ENCODE measurements around the gene EMP1. TPM values are rescaled to one million over a fixed set of nuclear protein-coding genes. Genes with fewer than 3 reads are reported as not detected.

The EMP1 gene
- total RNA-seq, 3 donors from 2014 or later = 207 to 759 (median 444) TPM

DNA sequence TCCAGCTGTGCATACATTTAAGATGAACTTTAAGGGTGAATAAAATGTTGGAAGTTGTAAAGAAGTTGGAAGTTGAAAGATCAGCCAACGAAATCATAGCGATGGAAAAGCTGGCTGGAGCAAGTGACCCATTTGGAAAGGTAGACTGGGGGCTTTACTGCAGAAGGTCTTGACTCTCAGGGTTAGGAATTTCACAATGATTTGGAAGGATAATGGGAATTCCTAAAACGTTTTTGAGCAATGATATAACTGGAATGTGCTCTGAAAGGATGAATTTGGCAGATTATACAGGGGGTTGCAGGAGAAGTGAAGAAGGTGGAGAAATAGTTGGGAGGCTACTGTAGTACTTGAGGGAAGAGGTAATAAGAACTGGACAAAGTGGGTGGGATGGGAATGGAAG, 27.4 kb downstream of the EMP1 start:
- H3K27me3 ChIP-seq = no peaks in the 10 kb centered on the region
- peak in 1 of 3 donors; percentile 27 for TF ChIP-seq POLR2AphosphoS5 (IDR thresholded peaks at IDR 0.05)
- TF ChIP-seq, protein P1, sequence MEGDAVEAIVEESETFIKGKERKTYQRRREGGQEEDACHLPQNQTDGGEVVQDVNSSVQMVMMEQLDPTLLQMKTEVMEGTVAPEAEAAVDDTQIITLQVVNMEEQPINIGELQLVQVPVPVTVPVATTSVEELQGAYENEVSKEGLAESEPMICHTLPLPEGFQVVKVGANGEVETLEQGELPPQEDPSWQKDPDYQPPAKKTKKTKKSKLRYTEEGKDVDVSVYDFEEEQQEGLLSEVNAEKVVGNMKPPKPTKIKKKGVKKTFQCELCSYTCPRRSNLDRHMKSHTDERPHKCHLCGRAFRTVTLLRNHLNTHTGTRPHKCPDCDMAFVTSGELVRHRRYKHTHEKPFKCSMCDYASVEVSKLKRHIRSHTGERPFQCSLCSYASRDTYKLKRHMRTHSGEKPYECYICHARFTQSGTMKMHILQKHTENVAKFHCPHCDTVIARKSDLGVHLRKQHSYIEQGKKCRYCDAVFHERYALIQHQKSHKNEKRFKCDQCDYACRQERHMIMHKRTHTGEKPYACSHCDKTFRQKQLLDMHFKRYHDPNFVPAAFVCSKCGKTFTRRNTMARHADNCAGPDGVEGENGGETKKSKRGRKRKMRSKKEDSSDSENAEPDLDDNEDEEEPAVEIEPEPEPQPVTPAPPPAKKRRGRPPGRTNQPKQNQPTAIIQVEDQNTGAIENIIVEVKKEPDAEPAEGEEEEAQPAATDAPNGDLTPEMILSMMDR (IDR thresholded peaks at IDR 0.05) = no peak
- intact Hi-C loops (cut with DNase I; ENCODE audit: low total_unique reads) = no loop called here
- H3K4me3 ChIP-seq = no peak overlapping the region
- no peaks in the 10 kb centered on the region for H3K4me1 ChIP-seq
- H3K27ac ChIP-seq = no peak overlapping the region
- DNase-seq (ENCODE audit: low spot score in 2 of 2) = no peak
- no peaks in the 10 kb centered on the region for H3K36me3 ChIP-seq
- H3K9me3 ChIP-seq = no peaks in the 10 kb centered on the region

DNA sequence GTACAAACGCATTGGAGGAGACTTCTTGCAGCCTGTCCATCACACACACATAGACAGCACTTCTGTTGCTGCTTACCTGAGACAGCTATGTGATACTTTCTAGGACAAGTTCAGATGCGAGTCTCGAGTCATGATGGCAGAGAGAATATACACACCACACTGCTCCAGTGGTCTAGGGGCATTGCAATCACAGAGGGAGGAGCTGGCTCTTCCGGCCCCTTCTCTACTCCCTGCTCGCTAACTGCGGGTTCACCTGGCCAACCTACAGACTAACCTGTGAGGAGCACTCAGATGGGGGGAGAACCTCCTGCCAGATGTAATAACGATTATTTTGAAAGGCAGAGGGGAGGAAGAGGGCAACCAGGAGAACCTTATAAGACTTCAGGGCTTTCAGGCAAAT, 30.7 kb downstream of the EMP1 start:
- no peaks in the 10 kb centered on the region for H3K27me3 ChIP-seq
- no peaks in the 10 kb centered on the region for H3K4me1 ChIP-seq
- no peaks in the 10 kb centered on the region for H3K36me3 ChIP-seq
- no peak overlapping the region for H3K27ac ChIP-seq
- intact Hi-C loops (cut with DNase I; ENCODE audit: low total_unique reads) = loop anchor here (5.0 kb wide), 1 partner anchor 310 kb away; no protein-coding TSS in a partner anchor
- TF ChIP-seq, protein P1 (IDR thresholded peaks at IDR 0.05) = no peak
- TF ChIP-seq POLR2AphosphoS5 (IDR thresholded peaks at IDR 0.05) = no peak
- TF ChIP-seq POLR2A (IDR thresholded peaks at IDR 0.05) = no peak
- DNase-seq (ENCODE audit: low spot score in 2 of 2) = no peak
- H3K4me3 ChIP-seq = no peak overlapping the region
- H3K9me3 ChIP-seq = no peaks in the 10 kb centered on the region

- H3K36me3 ChIP-seq = no peaks in the 10 kb centered on the region
- no peak for DNase-seq (ENCODE audit: low spot score in 2 of 2)
- TF ChIP-seq POLR2AphosphoS5 (IDR thresholded peaks at IDR 0.05) (no peak), POLR2A (IDR thresholded peaks at IDR 0.05) (no peak)
- TF ChIP-seq, protein P1 (IDR thresholded peaks at IDR 0.05) = no peak
- intact Hi-C loops (cut with DNase I; ENCODE audit: low total_unique reads) = loop anchor here (5.0 kb wide), 1 partner anchor 311 kb away; no protein-coding TSS in a partner anchor
- no peak overlapping the region for H3K27ac ChIP-seq
- no peaks in the 10 kb centered on the region for H3K9me3 ChIP-seq
- no peaks in the 10 kb centered on the region for H3K4me1 ChIP-seq
- H3K27me3 ChIP-seq = no peaks in the 10 kb centered on the region
- H3K4me3 ChIP-seq = no peak overlapping the region
These were observed 32.1 kb downstream of the EMP1 start for GRCh38 chr12:13228579-13228978.

DNA sequence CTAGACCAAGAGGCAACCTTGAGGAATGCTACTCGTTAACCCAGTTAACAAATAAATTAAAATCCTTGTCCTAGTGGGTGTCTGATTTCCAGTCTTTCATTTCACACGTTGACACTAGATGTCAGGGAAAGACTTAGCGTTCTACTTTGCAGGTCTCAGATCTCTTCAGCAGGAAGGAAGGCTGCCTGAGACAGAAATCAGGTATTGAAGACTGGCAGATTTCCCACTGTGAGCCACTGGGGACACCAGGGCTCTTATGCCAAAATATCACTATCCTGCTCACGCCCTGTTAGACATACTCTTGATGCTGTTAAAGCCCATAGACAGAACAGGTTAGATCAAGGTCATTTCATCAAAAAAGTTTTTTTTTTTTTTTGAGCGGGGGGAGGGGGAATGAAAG, 33.0 kb downstream of the EMP1 start:
- no peaks in the 10 kb centered on the region for H3K27me3 ChIP-seq
- no peaks in the 10 kb centered on the region for H3K36me3 ChIP-seq
- intact Hi-C loops (cut with DNase I; ENCODE audit: low total_unique reads) = loop anchor here (5.0 kb wide), 1 partner anchor 312 kb away; no protein-coding TSS in a partner anchor
- no peak for DNase-seq (ENCODE audit: low spot score in 2 of 2)
- H3K9me3 ChIP-seq = no peaks in the 10 kb centered on the region
- no peaks in the 10 kb centered on the region for H3K4me1 ChIP-seq
- H3K27ac ChIP-seq = no peak overlapping the region
- no peak for TF ChIP-seq POLR2AphosphoS5 (IDR thresholded peaks at IDR 0.05)
- TF ChIP-seq, protein P1 (IDR thresholded peaks at IDR 0.05) = no peak
- TF ChIP-seq POLR2A (IDR thresholded peaks at IDR 0.05) = no peak
- no peak overlapping the region for H3K4me3 ChIP-seq

- Histone ChIP-seq H3K36me3 (no peaks in the 10 kb centered on the region), H3K27ac (peak overlapping the region in 1 of 2 donors; percentile 30), H3K9me3 (no peaks in the 10 kb centered on the region), H3K4me3 (no peak overlapping the region), H3K27me3 (no peaks in the 10 kb centered on the region), H3K4me1 (no peaks in the 10 kb centered on the region)
- no peak for DNase-seq (ENCODE audit: low spot score in 2 of 2)
- TF ChIP-seq, protein P1 (IDR thresholded peaks at IDR 0.05) = no peak
- peak in 1 of 3 donors; percentile 46 for TF ChIP-seq POLR2AphosphoS5 (IDR thresholded peaks at IDR 0.05)
- intact Hi-C loops (cut with DNase I; ENCODE audit: low total_unique reads) = no loop called here
These were observed 34.0 kb downstream of the EMP1 start for GRCh38 chr12:13230500-13230899.
